SJCRH30 (cell line): ENCODE measurements around the gene DMAP1. TPM values are rescaled to one million over a fixed set of nuclear protein-coding genes. Genes with fewer than 3 reads are reported as not detected.

Experiments used
- DNase-seq, 2 experiments: peaks; one replicate each; pipeline ENCODE4 v3.0.0-alpha.2; 2015 to 2020
- H3K27ac ChIP-seq: fragments of 250-450 bp; sonication (Bioruptor Pico); 2 replicates; pipeline ENCODE4 v1.5.1; 2020; ENCODE audit warnings: mild to moderate bottlenecking, moderate library complexity
- H3K27me3 ChIP-seq: fragments of 250-450 bp; sonication (Bioruptor Pico); 2 replicates; pipeline ENCODE4 v1.5.1; 2020; ENCODE audit warnings: mild to moderate bottlenecking, moderate library complexity
- H3K36me3 ChIP-seq: fragments of 250-450 bp; sonication (Bioruptor Pico); 2 replicates; pipeline ENCODE4 v1.5.1; 2020; ENCODE audit warnings: mild to moderate bottlenecking, moderate library complexity
- H3K4me1 ChIP-seq: fragments of 250-450 bp; sonication (Bioruptor Pico); 2 replicates; pipeline ENCODE4 v1.5.1; 2020; ENCODE audit warnings: mild to moderate bottlenecking, moderate library complexity
- H3K4me3 ChIP-seq: fragments of 250-450 bp; sonication (Bioruptor Pico); 2 replicates; pipeline ENCODE4 v1.5.1; 2020; ENCODE audit warnings: mild to moderate bottlenecking, moderate library complexity
- H3K9me3 ChIP-seq: fragments of 250-450 bp; sonication (Bioruptor Pico); replicated peaks from 2 replicates; pipeline ENCODE4 v1.5.1; 2020; ENCODE audit warnings: mild to moderate bottlenecking, moderate library complexity
- total RNA-seq: library from RNA; depleted of rRNA; stranded (reverse); fragments of >200 nt; shearing (Covaris generic); gene quantifications from 2 replicates; pipeline ENCODE4 v1.2.3, GENCODE V29; 2014

Gene DMAP1
- total RNA-seq, 1 experiment from 2014 or later: 34.0 TPM

DNA sequence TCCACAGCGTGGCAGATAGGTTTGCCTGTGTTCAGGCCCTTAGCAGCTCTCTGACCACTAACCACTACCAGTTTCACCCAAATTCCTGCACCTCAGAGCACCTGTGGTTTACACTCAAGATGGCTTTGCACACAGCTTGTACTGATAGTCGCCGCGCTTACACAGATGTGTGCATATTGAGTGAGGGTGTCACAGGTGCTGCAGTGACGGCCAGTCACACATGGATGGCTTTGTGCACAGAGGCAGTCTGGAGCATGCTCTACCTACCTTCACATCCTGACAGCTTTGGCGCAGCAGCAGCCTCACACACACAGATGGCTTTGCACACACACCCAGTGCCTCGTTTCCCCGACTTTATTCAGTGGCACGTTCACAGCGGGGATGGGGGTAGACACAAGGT is 7.5 kb downstream of the DMAP1 start:
- Histone ChIP-seq H3K4me1 (no peaks in the 10 kb centered on the region), H3K36me3 (peaks cover 22% of the 10 kb centered on the region), H3K9me3 (peaks cover 2% of the 10 kb centered on the region), H3K4me3 (no peak overlapping the region), H3K27me3 (no peaks in the 10 kb centered on the region), H3K27ac (no peak overlapping the region)
- no peak for DNase-seq

DNA sequence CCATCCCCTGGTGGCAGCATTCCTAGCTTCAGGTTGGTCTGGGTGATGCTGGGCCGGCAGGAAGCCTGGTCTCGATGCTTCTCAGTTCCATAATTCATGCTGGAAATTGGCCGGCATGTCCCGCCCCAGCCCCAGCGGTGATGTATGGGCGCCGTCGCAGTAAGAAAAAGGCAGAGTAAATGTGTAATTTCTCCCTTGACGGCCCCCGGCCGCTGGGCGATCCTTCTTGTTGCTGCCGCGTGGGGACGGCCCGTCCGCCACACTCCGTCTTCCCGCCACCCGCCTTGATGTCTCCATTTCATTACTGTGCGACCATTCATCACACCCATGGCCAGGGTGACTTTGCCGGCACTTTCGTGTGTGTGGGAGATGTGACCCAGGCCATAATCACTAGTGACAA is 8.5 kb downstream of the DMAP1 start:
- no peak for DNase-seq
- peaks cover 22% of the 10 kb centered on the region for H3K36me3 ChIP-seq
- no peak overlapping the region for H3K4me3 ChIP-seq
- no peaks in the 10 kb centered on the region for H3K4me1 ChIP-seq
- peaks cover 9% of the 10 kb centered on the region for H3K9me3 ChIP-seq
- no peak overlapping the region for H3K27ac ChIP-seq
- no peaks in the 10 kb centered on the region for H3K27me3 ChIP-seq

DNA sequence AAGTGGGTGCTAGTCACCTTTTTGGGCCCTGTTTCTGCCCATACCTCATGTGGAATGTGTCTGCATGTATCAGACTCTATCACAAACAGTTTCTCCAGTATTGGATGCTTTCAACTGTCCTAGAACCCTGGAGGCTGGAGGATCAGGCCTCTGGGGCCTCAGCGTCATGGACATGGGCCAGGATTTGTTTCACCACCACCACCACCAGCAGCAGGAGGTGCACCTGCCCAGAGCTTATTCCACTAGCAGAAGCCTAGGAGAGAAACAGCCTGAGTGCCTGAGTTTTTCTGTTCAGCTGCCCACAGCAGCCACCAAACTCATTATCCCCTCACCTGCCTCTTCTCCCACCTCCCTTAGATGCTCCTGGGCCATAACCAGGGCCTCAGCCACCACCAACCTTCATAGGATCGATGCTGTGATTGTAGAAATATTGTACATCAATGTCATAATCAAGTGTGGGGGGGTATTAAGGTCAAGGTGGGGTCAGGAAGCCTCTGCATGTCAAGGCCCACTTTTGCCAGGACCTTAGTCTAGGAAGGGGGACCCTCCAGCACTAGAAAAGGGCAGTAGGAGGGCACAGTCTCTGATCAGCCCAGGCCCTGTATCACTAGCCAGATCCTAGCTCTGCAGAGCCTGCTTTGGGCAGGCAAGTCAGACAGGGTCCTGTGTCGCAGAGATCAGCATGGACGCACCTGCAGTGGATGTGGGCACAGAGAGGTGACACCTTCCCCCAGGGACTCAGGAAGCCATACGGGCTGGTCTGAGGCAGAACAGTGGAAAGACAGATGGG is 9.3 kb downstream of the DMAP1 start:
- no peak for DNase-seq
- Histone ChIP-seq H3K4me3 (no peak overlapping the region), H3K9me3 (peaks cover 9% of the 10 kb centered on the region), H3K27ac (no peak overlapping the region), H3K4me1 (no peaks in the 10 kb centered on the region), H3K36me3 (peaks cover 16% of the 10 kb centered on the region), H3K27me3 (no peaks in the 10 kb centered on the region)

DNA sequence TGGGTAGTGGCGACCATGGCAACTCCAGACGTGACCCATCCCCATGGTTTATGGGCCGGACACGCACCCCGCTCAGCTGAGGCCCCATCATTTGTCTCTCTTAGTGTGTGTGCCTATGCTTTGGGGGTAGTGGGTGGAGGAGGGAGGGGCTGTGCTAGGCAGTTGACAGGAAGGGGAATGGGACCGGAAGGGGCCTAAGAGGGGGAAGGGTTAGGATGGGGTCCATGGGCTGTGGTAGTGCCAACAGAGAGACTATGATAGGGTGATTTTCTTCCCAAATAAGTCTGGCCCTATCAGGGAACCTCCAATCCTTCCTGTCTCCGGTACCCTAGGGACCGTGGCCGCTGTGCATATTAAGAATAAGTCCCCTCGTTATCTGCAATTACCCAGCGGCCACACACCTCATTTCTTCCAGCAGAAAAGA is 9.9 kb downstream of the DMAP1 start:
- Histone ChIP-seq H3K4me1 (no peaks in the 10 kb centered on the region), H3K27me3 (no peaks in the 10 kb centered on the region), H3K4me3 (no peak overlapping the region), H3K27ac (no peak overlapping the region), H3K9me3 (peaks cover 9% of the 10 kb centered on the region), H3K36me3 (peaks cover 12% of the 10 kb centered on the region)
- DNase-seq: no peak

DNA sequence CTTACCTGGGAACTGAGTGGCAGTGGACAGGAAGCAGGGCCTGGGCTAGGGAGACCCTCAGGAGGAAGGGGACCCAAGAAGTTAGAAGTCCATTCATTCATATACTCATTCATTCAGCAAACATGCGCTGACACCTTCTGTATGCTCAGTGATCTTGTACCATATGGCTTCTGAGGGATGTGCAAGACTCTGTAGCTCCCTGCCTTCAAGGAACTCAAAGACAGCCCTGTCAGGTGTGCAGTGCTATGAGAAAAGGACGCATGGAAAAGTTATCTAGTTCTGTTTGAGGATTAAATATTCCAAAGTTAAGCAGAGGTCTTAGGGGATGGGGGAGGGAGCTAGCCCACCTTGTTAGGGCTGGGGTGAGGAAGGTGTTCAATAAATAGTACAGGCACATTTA is 12.5 kb downstream of the DMAP1 start:
- H3K4me1 ChIP-seq: no peaks in the 10 kb centered on the region

DNA sequence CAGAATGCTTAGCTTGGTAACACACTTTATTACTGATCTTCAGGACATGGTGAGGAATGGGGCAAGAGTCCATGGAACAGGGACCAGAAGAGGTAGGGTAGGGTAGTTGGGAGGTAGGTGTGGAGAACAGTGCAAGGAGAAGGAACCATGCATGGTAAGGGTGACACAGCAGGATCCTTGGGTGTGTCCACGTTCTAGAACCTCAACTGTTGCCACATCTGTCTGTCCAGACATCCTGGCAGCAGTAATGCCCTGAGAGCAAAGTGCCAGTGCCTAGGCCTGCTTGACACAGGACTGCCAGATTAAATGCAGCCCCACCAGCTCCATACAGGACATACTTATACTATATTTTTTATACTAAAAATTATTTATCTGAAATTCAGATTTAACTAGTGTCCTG is 13.9 kb downstream of the DMAP1 start:
- no peak for DNase-seq
- H3K4me1 ChIP-seq: no peaks in the 10 kb centered on the region
- H3K27me3 ChIP-seq: no peaks in the 10 kb centered on the region
- no peak overlapping the region for H3K27ac ChIP-seq
- peaks cover 9% of the 10 kb centered on the region for H3K9me3 ChIP-seq
- H3K4me3 ChIP-seq: no peak overlapping the region
- peaks cover 2% of the 10 kb centered on the region; the same call in 1 of the 2 replicates for H3K36me3 ChIP-seq

More for the DNA sequence above, 12.5 kb downstream of the DMAP1 start:
- DNase-seq: no peak
- Histone ChIP-seq H3K27me3 (no peaks in the 10 kb centered on the region), H3K4me3 (no peak overlapping the region), H3K27ac (no peak overlapping the region), H3K9me3 (peaks cover 9% of the 10 kb centered on the region), H3K36me3 (peaks cover 5% of the 10 kb centered on the region)

DNA sequence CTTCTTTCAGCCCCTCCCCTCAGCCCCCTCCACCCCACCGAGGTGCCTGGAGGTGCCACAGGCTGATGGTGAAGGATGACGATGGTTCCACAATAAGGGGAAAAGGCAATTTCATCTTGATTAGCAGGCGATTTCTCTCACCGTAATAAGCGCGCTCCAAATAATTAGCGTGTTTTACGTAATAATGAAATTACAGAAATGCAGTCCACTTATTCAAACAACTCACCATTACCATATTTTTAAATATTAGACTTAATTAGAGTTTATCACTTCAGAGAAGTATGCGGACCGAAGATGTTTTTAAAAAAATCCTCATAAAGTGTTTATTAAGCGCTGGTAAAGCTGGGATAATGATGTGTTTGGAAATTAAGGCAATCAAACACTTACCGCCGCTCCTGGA is 14.9 kb downstream of the DMAP1 start:
- H3K27me3 ChIP-seq: no peaks in the 10 kb centered on the region
- peaks cover 9% of the 10 kb centered on the region for H3K9me3 ChIP-seq
- DNase-seq: no peak
- H3K27ac ChIP-seq: no peak overlapping the region
- peaks cover 2% of the 10 kb centered on the region; the same call in 1 of the 2 replicates for H3K36me3 ChIP-seq
- no peak overlapping the region for H3K4me3 ChIP-seq
- H3K4me1 ChIP-seq: no peaks in the 10 kb centered on the region

DNA sequence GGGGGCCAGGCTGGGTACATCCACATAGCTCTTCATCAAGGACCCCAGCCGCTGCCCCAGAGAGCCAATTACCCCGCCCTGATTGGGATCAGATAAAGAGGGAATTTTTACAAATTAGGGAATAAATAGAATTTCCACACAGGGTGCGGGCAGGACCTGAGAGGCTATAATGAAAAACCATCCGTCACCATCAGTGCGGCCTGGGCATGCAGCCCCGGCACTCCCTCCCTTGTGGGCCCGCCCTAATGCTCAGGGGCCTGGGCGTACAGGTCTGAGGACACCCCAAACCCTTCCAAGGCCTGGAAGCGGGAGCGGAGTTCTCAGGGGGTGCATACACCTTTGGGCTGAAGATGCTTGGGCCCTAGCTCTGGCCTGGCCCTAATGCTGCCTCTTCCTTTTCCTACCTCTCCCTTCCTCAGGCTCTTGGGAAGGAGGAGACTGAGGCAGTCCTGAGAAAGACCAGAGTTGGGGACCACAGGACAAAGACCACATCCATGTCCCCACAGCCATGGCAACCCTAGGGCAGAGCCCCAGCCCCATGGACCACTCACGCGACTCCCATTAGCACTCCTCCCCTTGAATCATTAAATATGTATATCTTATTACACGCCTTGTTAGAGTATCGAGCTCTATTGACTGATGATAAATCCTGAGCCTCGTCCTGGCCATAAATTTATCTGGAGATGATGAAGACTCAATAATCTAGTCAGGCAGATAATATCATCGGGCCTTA is 16.3 kb downstream of the DMAP1 start:
- Histone ChIP-seq H3K4me1 (no peaks in the 10 kb centered on the region), H3K36me3 (peaks cover 2% of the 10 kb centered on the region; the same call in 1 of the 2 replicates), H3K9me3 (peaks cover 9% of the 10 kb centered on the region), H3K27me3 (no peaks in the 10 kb centered on the region), H3K27ac (no peak overlapping the region), H3K4me3 (no peak overlapping the region)
- no peak for DNase-seq

DNA sequence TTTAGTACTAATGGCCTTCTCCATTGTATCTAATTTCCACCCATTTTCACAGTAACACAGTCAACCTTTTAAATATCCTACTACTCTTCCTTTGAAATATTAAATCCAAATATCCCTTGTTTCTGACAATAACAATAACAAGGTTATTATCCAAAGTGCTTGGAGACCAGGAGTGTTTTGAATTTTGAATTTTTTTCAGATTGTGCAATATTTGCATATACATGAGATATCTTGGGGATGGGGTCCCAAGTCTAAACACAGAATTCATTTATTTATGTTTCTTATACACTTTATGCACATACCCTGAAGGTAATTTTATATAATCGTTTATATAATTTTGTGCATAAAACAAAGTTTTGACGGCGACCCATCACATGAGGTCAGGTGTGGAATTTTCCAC is 17.5 kb downstream of the DMAP1 start:
- H3K4me1 ChIP-seq: no peaks in the 10 kb centered on the region

DNA sequence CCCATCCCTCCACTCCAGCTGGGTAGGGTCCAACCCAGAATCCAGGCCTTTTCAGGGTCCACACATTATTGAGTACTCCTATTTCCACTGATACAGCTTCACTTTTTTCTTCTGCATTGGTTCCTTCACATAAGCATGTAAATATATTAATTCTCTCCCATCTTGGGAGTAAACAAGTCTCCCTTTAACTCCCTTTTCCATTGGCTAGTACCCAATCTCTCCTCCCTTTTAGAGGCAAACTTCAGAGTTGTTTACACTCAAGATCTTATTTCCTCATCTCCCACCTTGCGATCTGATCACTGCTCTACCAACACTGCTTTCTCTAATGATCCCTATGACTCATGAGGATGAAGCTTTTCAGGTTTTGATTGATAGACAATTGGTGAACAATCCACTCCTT is 20.3 kb downstream of the DMAP1 start:
- no peak overlapping the region for H3K27ac ChIP-seq
- DNase-seq: no peak
- H3K9me3 ChIP-seq: no peaks in the 10 kb centered on the region
- no peaks in the 10 kb centered on the region for H3K27me3 ChIP-seq
- H3K4me1 ChIP-seq: no peaks in the 10 kb centered on the region
- no peaks in the 10 kb centered on the region; the same call in 1 of the 2 replicates for H3K36me3 ChIP-seq
- no peak overlapping the region for H3K4me3 ChIP-seq

More for the DNA sequence above, 17.5 kb downstream of the DMAP1 start:
- H3K9me3 ChIP-seq: peaks cover 6% of the 10 kb centered on the region
- no peak overlapping the region for H3K4me3 ChIP-seq
- no peak overlapping the region for H3K27ac ChIP-seq
- DNase-seq: no peak
- H3K27me3 ChIP-seq: no peaks in the 10 kb centered on the region
- peaks cover 2% of the 10 kb centered on the region; the same call in 1 of the 2 replicates for H3K36me3 ChIP-seq

DNA sequence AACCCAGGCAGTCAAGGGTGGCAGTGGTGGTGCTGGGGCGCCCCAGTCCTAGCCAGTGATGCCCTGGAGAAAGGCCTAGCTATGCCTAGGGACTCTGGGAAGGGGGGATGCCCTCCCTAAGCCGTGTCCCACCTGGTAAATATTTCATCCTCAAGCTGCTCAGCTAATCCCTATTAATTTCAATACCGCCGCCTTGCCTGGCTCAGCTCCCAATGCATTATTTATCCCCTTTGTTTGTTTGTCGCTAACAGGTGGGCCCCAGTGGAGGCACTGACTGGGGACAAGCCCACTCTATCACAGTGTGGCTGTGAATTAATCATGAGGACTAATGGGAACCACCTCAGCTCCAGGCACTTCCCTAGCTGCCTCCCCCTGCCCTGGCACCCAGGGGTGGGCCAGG is 22.5 kb downstream of the DMAP1 start:
- no peaks in the 10 kb centered on the region; the same call in 1 of the 2 replicates for H3K36me3 ChIP-seq
- peaks cover 9% of the 10 kb centered on the region for H3K4me1 ChIP-seq
- H3K4me3 ChIP-seq: no peak overlapping the region
- H3K9me3 ChIP-seq: no peaks in the 10 kb centered on the region
- no peaks in the 10 kb centered on the region for H3K27me3 ChIP-seq
- H3K27ac ChIP-seq: no peak overlapping the region
- DNase-seq: no peak

DNA sequence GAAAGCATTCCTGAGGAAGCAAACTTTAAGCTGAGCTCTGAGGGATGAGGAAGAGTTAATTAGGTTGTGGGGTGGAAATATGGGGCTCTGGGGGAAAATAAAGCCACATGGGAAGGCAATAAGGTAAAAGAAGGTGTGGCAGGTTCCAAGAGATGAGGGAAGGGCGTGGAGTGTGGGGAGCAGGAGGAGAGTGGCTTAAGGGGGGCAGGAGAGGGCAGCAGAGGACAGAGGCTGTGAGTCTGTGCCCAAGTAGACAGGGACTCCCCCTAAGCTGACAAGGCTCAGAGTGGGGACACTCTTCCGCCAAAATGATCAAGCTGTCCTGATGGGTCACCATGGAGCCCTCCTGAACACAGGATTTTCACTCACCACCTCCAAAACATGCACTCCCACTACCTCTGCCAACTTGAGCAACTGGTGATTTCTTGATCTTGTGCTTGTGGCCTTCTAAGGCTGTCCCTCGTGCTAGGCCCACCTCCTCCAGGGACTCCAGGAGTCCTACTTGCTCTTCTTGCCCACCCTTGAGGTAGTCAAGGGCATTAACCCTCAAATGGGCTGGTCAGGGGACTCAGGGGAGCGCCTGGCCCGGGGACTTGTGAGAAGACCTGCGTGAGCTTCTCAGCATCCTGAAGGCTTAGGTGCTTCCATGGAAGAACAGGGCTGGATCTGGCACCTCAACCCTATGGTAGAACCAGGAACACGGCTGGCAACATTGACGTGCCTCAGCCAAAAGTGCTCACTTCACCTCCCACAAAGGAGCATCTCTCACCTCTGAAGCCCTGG is 23.4 kb downstream of the DMAP1 start:
- no peaks in the 10 kb centered on the region for H3K9me3 ChIP-seq
- H3K4me1 ChIP-seq: peaks cover 12% of the 10 kb centered on the region
- no peak overlapping the region for H3K27ac ChIP-seq
- no peaks in the 10 kb centered on the region for H3K27me3 ChIP-seq
- no peak overlapping the region for H3K4me3 ChIP-seq
- no peak for DNase-seq
- no peaks in the 10 kb centered on the region; the same call in 1 of the 2 replicates for H3K36me3 ChIP-seq

DNA sequence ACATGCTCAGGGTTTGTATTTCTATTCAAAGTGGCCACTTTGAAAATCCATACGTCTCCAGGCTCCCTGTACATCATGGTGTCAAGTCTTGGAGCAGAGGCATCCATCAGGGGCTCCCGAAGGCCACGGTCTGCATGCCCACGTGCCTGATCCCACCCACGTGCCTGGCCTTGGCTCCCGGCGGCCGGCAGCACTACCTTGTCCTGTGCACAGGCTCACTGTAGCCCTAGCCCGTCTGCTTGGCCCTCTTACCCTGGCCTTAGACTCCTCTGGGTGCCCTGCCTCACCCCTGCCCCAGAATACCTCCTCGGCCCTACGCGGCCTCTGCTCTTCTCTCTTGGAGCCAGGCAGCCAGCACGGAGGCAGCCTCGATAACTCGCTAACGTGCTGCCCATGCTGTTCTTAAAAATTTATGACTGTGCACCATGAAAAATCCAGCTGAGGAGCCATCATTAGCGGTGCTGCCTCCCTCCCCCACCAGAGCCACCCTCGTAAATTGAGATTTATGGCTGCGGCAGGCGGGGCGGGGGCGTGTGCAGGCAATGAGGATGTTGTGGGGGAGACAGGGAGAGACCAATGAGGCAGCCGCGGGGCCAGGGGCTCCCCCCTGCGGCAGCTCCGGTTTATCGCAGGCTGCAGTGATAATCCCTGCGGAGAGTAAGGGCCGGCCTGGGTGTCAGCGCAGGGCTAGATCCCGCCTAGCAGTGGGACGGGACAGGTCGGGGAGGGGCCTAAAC is 24.6 kb downstream of the DMAP1 start:
- no peaks in the 10 kb centered on the region for H3K36me3 ChIP-seq
- H3K4me3 ChIP-seq: no peak overlapping the region
- H3K9me3 ChIP-seq: no peaks in the 10 kb centered on the region
- peaks cover 12% of the 10 kb centered on the region for H3K4me1 ChIP-seq
- H3K27ac ChIP-seq: no peak overlapping the region
- no peaks in the 10 kb centered on the region for H3K27me3 ChIP-seq
- DNase-seq: no peak

DNA sequence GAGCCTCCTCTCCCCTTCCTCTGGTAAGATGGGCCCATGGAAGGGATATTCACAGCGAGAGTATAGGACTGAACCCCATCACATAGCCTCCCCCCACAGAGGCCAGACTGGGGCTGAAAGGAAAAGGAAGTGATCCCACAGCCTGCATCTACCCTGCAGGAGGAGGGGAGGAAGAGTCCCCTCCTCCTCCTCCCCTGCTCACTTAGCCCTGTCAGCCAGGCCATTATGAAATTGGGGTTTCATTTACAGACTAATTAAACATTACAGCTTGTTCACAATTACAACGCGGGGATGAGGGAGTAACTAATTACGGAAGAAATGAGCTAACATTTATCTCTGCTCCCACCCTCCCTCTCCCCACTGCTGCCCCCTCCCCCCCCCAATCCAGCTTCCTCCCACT is 25.4 kb downstream of the DMAP1 start:
- Histone ChIP-seq H3K9me3 (no peaks in the 10 kb centered on the region), H3K4me1 (peaks cover 12% of the 10 kb centered on the region), H3K27ac (no peak overlapping the region), H3K27me3 (no peaks in the 10 kb centered on the region), H3K36me3 (no peaks in the 10 kb centered on the region), H3K4me3 (no peak overlapping the region)
- DNase-seq: no peak
